ENCODE data around the gene ARHGAP42. TPM values are rescaled to one million over a fixed set of nuclear protein-coding genes. Genes with fewer than 3 reads are reported as not detected.

ARHGAP42 gene
- total RNA-seq, 1 donor from 2014 or later: 16.3 TPM

- Histone ChIP-seq H3K36me3 (no peaks in the 10 kb centered on the region), H3K4me3 (no peak overlapping the region), H3K27ac (no peak overlapping the region), H3K9me3 (no peaks in the 10 kb centered on the region), H3K4me1 (no peaks in the 10 kb centered on the region), H3K27me3 (ENCODE audit: low read depth) (no peaks in the 10 kb centered on the region)
- ATAC-seq (no peak), DNase-seq (no peak)
- intact Hi-C loops (cut with DNase I): no loop called here
- no peak for TF ChIP-seq CTCF (IDR thresholded peaks at IDR 0.05)
Measured at GRCh38 chr11:100726680-100727079, 39.6 kb downstream of the ARHGAP42 start.

GRCh38 chr11:100727410-100727809 lies 40.3 kb downstream of the ARHGAP42 start:
- no peak overlapping the region for H3K4me3 ChIP-seq
- TF ChIP-seq CTCF (IDR thresholded peaks at IDR 0.05): no peak
- H3K36me3 ChIP-seq: no peaks in the 10 kb centered on the region
- ATAC-seq: no peak
- no peaks in the 10 kb centered on the region for H3K4me1 ChIP-seq
- intact Hi-C loops (cut with DNase I): no loop called here
- DNase-seq: no peak
- no peaks in the 10 kb centered on the region for H3K9me3 ChIP-seq
- H3K27ac ChIP-seq: no peak overlapping the region
- H3K27me3 ChIP-seq (ENCODE audit: low read depth): no peaks in the 10 kb centered on the region

GRCh38 chr11:100730266-100730665 lies 43.2 kb downstream of the ARHGAP42 start:
- no peaks in the 10 kb centered on the region for H3K36me3 ChIP-seq
- ATAC-seq (no peak), DNase-seq (no peak)
- H3K9me3 ChIP-seq: no peaks in the 10 kb centered on the region
- no peaks in the 10 kb centered on the region for H3K27me3 ChIP-seq (ENCODE audit: low read depth)
- no peak overlapping the region for H3K27ac ChIP-seq
- intact Hi-C loops (cut with DNase I): no loop called here
- no peak for TF ChIP-seq CTCF (IDR thresholded peaks at IDR 0.05)
- no peaks in the 10 kb centered on the region for H3K4me1 ChIP-seq
- H3K4me3 ChIP-seq: no peak overlapping the region

GRCh38 chr11:100731471-100731870 lies 44.4 kb downstream of the ARHGAP42 start:
- H3K4me1 ChIP-seq: no peaks in the 10 kb centered on the region
- intact Hi-C loops (cut with DNase I): no loop called here
- ATAC-seq: no peak
- H3K9me3 ChIP-seq: no peaks in the 10 kb centered on the region
- no peak overlapping the region for H3K4me3 ChIP-seq
- no peak overlapping the region for H3K27ac ChIP-seq
- DNase-seq: no peak
- H3K27me3 ChIP-seq (ENCODE audit: low read depth): no peaks in the 10 kb centered on the region
- no peak for TF ChIP-seq CTCF (IDR thresholded peaks at IDR 0.05)
- no peaks in the 10 kb centered on the region for H3K36me3 ChIP-seq

- no peak for DNase-seq
- no peak for ATAC-seq
- Histone ChIP-seq H3K9me3 (no peaks in the 10 kb centered on the region), H3K27me3 (ENCODE audit: low read depth) (no peaks in the 10 kb centered on the region), H3K27ac (no peak overlapping the region), H3K4me1 (no peaks in the 10 kb centered on the region), H3K4me3 (no peak overlapping the region), H3K36me3 (no peaks in the 10 kb centered on the region)
- TF ChIP-seq CTCF (IDR thresholded peaks at IDR 0.05): no peak
- intact Hi-C loops (cut with DNase I): no loop called here
Measured at GRCh38 chr11:100732949-100733348, 45.9 kb downstream of the ARHGAP42 start.
